ENCODE results near the gene CABCOCO1. TPM values are rescaled to one million over a fixed set of nuclear protein-coding genes. Genes with fewer than 3 reads are reported as not detected.

CABCOCO1 gene
- polyA plus RNA-seq, 1 of the 3 experiments (the other 2 are of a cell fraction): 0.71 TPM

GRCh38 chr10:61776615-61777266 lies 114.0 kb downstream of the CABCOCO1 start:
- H3K4me1 ChIP-seq (ENCODE audit: control insufficient read depth in 1 of 2, insufficient read depth in 2 of 2, low read depth in 1 of 2, low read length in 1 of 2): peaks cover 5 to 6% of the 10 kb centered on the region in 2 experiments; a peak in 3 of 4 replicates
- ChIA-PET CTCF (no interaction called here), POLR2A (no interaction called here)
- no peaks in the 10 kb centered on the region for H3K36me3 ChIP-seq (replicated peaks in 1 of 2; ENCODE audit: control insufficient read depth in 1 of 2, insufficient read depth in 2 of 2, low read length in 1 of 2)
- no peak overlapping the region for H2AFZ ChIP-seq (ENCODE audit: low read depth)
- H3K4me3 ChIP-seq (ENCODE audit: low read depth in 2 of 2, low read length in 1 of 2): no peak overlapping the region
- no peaks in the 10 kb centered on the region for H3K27me3 ChIP-seq (ENCODE audit: insufficient read depth)
- 65% methylated on average over 7 of the region's 7 CpGs for WGBS (ENCODE audit: low lambda C conversion rate)
- no peak overlapping the region for H3K4me2 ChIP-seq
- H3K27ac ChIP-seq (ENCODE audit: low read depth in 2 of 2, low read length in 1 of 2): peak overlapping the region in 1 of 2 experiments; percentile 68; a peak in 2 of 4 replicates
- TF ChIP-seq CTCF (IDR thresholded peaks at IDR 0.05) (no peak), GATA2 (CRISPR knock-in tag; IDR thresholded peaks at IDR 0.05) (peak; percentile 51; the same call in 1 of the 2 replicates), NRF1 (IDR thresholded peaks at IDR 0.05; ENCODE audit: low read depth, low read length) (no peak), USF1 (IDR thresholded peaks at IDR 0.05; ENCODE audit: borderline replicate concordance, low read depth) (no peak), FOXJ3 (CRISPR knock-in tag; IDR thresholded peaks at IDR 0.05) (peak; percentile 55; the same call in 1 of the 2 replicates), TCF12 (IDR thresholded peaks at IDR 0.05) (no peak; the same call in 1 of the 2 replicates), GABPA (IDR thresholded peaks at IDR 0.05; ENCODE audit: low read depth) (no peak), EP300 (IDR thresholded peaks at IDR 0.05; ENCODE audit: borderline replicate concordance in 1 of 2, low read depth in 1 of 2, low read length in 1 of 2) (peak in 1 of 2 experiments; percentile 29; a peak in 1 of 4 replicates), SMC3 (IDR thresholded peaks at IDR 0.05; ENCODE audit: low read depth, low read length) (no peak), USF2 (IDR thresholded peaks at IDR 0.05; ENCODE audit: borderline replicate concordance, low read depth, low read length) (no peak), NFIC (IDR thresholded peaks at IDR 0.05; ENCODE audit: borderline replicate concordance) (no peak), POLR2AphosphoS5 (IDR thresholded peaks at IDR 0.05; ENCODE audit: low read depth, low read length) (no peak), YY1 (IDR thresholded peaks at IDR 0.05; ENCODE audit: low read depth) (no peak), RAD21 (IDR thresholded peaks at IDR 0.05; ENCODE audit: low read length) (peak; percentile 10; the same call in 1 of the 2 replicates), TAF1 (IDR thresholded peaks at IDR 0.05; ENCODE audit: borderline replicate concordance, low read depth, low read length) (no peak), TEAD4 (IDR thresholded peaks at IDR 0.05; ENCODE audit: borderline replicate concordance, insufficient read depth) (no peak), SIN3A (IDR thresholded peaks at IDR 0.05; ENCODE audit: borderline replicate concordance, low read depth, low read length) (no peak)
- no peaks in the 10 kb centered on the region for H3K79me2 ChIP-seq (ENCODE audit: insufficient read depth)
- H3K9ac ChIP-seq: no peak overlapping the region
- H3K9me2 ChIP-seq: no peaks in the 10 kb centered on the region
- H3F3A ChIP-seq (replicated peaks; ENCODE audit: insufficient read depth): peaks cover 5% of the 10 kb centered on the region
- no peaks in the 10 kb centered on the region for H4K20me1 ChIP-seq (ENCODE audit: insufficient read depth)
- DNase-seq: no peak
- H3K9me3 ChIP-seq: no peaks in the 10 kb centered on the region
